Esophagus muscularis mucosa (tissue), 4 donors: ENCODE data around the gene S100A14. TPM values are rescaled to one million over a fixed set of nuclear protein-coding genes. Genes with fewer than 3 reads are reported as not detected.
"Not testable (repeated sequence)": the region's sequence is repeated elsewhere in the genome, so short reads cannot be mapped to it uniquely, and the experiment has no call there.

Experiments
- DNase-seq: peaks from one replicate; pipeline ENCODE4 v3.0.0-alpha.2; 2017; ENCODE audit errors: extremely low spot score
- H3K27ac ChIP-seq, 4 donors: fragments of 200-600 bp; sonication (generic); replicated peaks in 1 of 4; 1 replicate in 3 of 4; 2 replicates in 1 of 4; pipeline ENCODE4 v1.5.1; 2016 to 2019; ENCODE audit warnings: mild to moderate bottlenecking in 1 of 4
- H3K27me3 ChIP-seq, 4 donors: fragments of 200-600 bp; sonication (generic); one replicate each; pipeline versions ENCODE4 v1.5.1 to v1.6.0; 2016 to 2019
- H3K36me3 ChIP-seq, 4 donors: fragments of 200-600 bp; sonication (generic); one replicate each; pipeline ENCODE4 v1.5.1; 2016 to 2019
- H3K4me1 ChIP-seq, 4 donors: fragments of 200-600 bp; sonication (generic); one replicate each; pipeline ENCODE4 v1.5.1; 2016 to 2019
- H3K4me3 ChIP-seq, 4 donors: fragments of 200-600 bp; sonication (generic); 1 replicate in 2 of 4; 2 replicates in 2 of 4; pipeline ENCODE4 v1.5.1; 2016 to 2019; ENCODE audit warnings: mild to moderate bottlenecking in 4 of 4, moderate library complexity in 1 of 4
- H3K9me3 ChIP-seq, 4 donors: fragments of 200-600 bp; sonication (generic); 1 replicate in 3 of 4; 2 replicates in 1 of 4; pipeline ENCODE4 v1.5.1; 2016 to 2019
- EP300 ChIP-seq: sonication (generic); formaldehyde crosslinking; IDR thresholded peaks from one replicate; pipeline ENCODE4 v1.6.1; 2017; ENCODE audit warnings: antibody characterized with exemption
- POLR2A ChIP-seq: fragments of 450-650 bp; IDR thresholded peaks from one replicate; pipeline ENCODE4 v1.6.1; 2017; ENCODE audit warnings: antibody characterized with exemption, moderate library complexity, mild to moderate bottlenecking, low read depth
- POLR2AphosphoS5 ChIP-seq, 2 donors: sonication (generic); formaldehyde crosslinking; IDR thresholded peaks; one replicate each; pipeline ENCODE4 v1.6.1; 2017; ENCODE audit warnings: antibody characterized with exemption in 2 of 2
- WGBS: methylation state at CpG from one replicate; pipeline ENCODE4 v1.1.5; 2018; 5-methylcytosine and 5-hydroxymethylcytosine counted together
- intact Hi-C: fragments of 100-400 bp; cut with DNase I; formaldehyde crosslinking; loops from one replicate; pipeline ENCODE4 v1.15.1; 2023
- total RNA-seq, 4 donors: library from RNA; depleted of rRNA; stranded (reverse); fragments of >200 nt; gene quantifications; one replicate each; pipeline versions ENCODE4 v1.1.0 to v1.2.1, GENCODE V29; 2016
- TF ChIP-seq, protein P1 (sequence below), 3 experiments: fragments of 200-600 bp in 2 of 3; fragments of 450-650 bp in 1 of 3; sonication (generic) in 2 of 3; IDR thresholded peaks; one replicate each; pipeline ENCODE4 v1.5.1; 2017 to 2019; ENCODE audit warnings: antibody characterized with exemption in 3 of 3, mild to moderate bottlenecking in 2 of 3, moderate library complexity in 1 of 3

Gene S100A14
- total RNA-seq, 4 donors from 2014 or later: 1.0 TPM; not detected in 3

DNA sequence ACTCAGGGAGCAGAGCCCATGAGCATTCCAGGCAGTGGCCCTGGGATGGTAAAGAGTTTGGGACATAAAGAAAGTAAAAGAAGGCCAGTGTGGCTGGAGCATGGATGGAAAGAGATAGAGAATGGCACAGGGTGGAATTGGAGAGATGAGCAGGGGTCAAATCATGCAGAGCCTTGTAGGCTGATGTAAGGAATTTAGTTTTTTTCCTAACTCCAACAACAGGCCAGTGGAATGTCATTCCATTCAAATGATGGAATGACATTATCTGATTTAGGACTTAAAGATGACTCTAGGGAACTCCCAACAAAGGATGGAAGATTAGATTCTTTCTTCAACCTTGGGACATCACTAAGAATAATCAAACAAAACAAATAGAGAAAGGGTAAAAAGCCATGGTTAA is 37.6 kb downstream of the S100A14 start:
- Histone ChIP-seq H3K4me1 (no peaks in the 10 kb centered on the region), H3K9me3 (no peaks in the 10 kb centered on the region), H3K4me3 (no peak overlapping the region), H3K36me3 (no peaks in the 10 kb centered on the region), H3K27me3 (no peaks in the 10 kb centered on the region), H3K27ac (no peak overlapping the region)
- TF ChIP-seq POLR2AphosphoS5 (IDR thresholded peaks at IDR 0.05): no peak
- no peak for TF ChIP-seq EP300
- TF ChIP-seq, protein P1, sequence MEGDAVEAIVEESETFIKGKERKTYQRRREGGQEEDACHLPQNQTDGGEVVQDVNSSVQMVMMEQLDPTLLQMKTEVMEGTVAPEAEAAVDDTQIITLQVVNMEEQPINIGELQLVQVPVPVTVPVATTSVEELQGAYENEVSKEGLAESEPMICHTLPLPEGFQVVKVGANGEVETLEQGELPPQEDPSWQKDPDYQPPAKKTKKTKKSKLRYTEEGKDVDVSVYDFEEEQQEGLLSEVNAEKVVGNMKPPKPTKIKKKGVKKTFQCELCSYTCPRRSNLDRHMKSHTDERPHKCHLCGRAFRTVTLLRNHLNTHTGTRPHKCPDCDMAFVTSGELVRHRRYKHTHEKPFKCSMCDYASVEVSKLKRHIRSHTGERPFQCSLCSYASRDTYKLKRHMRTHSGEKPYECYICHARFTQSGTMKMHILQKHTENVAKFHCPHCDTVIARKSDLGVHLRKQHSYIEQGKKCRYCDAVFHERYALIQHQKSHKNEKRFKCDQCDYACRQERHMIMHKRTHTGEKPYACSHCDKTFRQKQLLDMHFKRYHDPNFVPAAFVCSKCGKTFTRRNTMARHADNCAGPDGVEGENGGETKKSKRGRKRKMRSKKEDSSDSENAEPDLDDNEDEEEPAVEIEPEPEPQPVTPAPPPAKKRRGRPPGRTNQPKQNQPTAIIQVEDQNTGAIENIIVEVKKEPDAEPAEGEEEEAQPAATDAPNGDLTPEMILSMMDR (IDR thresholded peaks at IDR 0.05): no peak
- no peak for TF ChIP-seq POLR2A
- DNase-seq: no peak
- intact Hi-C loops: loop anchor here (10.0 kb wide), 1 partner anchor 76 kb away; the partner anchor contains the start of gene SNAPIN

DNA sequence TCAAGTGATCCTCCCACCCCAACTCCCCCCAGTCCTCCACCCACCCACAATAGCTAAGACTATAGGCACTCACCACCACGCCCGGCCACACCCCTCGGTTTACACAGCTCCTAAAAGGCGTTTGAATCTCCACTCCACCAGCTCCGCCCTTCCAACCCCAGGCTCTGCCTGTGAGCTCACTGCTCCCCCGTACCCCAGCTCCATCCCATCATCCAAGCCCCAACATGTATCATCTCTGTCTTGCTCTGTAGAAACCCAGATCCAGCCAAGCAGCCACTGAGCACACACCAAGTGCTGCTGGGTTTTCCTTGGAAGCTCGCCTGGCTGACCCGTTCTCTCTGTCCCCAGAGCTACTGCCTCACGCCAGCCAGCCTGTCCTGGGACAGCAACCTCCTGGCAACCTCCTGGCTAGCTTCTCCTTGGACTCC is 38.5 kb downstream of the S100A14 start:
- 68% methylated on average over 9 of the region's 9 CpGs for WGBS
- no peaks in the 10 kb centered on the region for H3K27me3 ChIP-seq
- no peak overlapping the region for H3K4me3 ChIP-seq
- intact Hi-C loops: loop anchor here (10.0 kb wide), 1 partner anchor 77 kb away; the partner anchor contains the start of gene SNAPIN
- DNase-seq: no peak
- no peaks in the 10 kb centered on the region for H3K36me3 ChIP-seq
- TF ChIP-seq EP300 (no peak), POLR2AphosphoS5 (IDR thresholded peaks at IDR 0.05) (no peak), POLR2A (no peak)
- TF ChIP-seq, protein P1 (IDR thresholded peaks at IDR 0.05): no peak
- peaks cover 4 to 7% (median 5%) of the 10 kb centered on the region in 4 donors for H3K4me1 ChIP-seq
- no peaks in the 10 kb centered on the region for H3K9me3 ChIP-seq
- no peak overlapping the region for H3K27ac ChIP-seq

DNA sequence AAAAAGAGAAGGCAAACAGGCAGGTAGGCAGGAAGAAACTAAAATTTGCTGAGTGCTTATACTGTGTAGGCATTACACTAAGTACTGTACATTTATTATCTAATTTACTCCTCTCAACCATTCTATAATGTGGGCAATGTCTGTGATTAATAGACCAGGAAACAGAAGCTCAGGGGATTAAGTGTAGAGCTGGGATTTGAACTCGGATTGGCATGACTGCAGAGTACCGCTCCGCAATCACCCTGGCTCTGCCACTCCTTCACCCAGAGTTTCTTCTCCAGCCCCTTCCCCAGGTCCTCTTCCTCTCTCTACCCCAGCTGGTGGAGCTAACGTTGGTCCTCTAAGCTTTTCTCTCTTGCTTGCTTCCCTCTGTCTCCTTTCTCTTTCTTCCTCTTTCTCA is 39.0 kb downstream of the S100A14 start:
- intact Hi-C loops: loop anchor here (10.0 kb wide), 1 partner anchor 78 kb away; the partner anchor contains the start of gene SNAPIN
- TF ChIP-seq POLR2AphosphoS5 (IDR thresholded peaks at IDR 0.05) (no peak), EP300 (no peak), POLR2A (no peak)
- TF ChIP-seq, protein P1 (IDR thresholded peaks at IDR 0.05): no peak
- Histone ChIP-seq H3K4me1 (peaks cover 8 to 11% (median 9%) of the 10 kb centered on the region in 4 donors), H3K27me3 (no peaks in the 10 kb centered on the region), H3K36me3 (no peaks in the 10 kb centered on the region), H3K4me3 (no peak overlapping the region), H3K9me3 (no peaks in the 10 kb centered on the region), H3K27ac (no peak overlapping the region)
- 79% methylated on average over 4 of the region's 4 CpGs for WGBS
- DNase-seq: no peak

DNA sequence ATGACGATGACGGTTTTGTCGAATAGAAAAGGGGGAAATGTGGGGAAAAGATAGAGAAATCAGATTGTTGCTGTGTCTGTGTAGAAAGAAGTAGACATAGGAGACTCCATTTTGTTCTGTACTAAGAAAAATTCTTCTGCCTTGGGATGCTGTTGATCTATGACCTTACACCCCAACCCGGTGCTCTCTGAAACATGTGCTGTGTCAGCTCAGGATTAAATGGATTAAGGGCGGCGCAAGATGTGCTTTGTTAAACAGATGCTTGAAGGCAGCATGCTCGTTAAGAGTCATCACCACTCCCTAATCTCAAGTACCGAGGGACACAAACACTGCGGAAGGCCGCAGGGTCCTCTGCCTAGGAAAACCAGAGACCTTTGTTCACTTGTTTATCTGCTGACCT is 40.6 kb downstream of the S100A14 start:
- H3K4me3 ChIP-seq, H3K9me3 ChIP-seq, DNase-seq, H3K27me3 ChIP-seq, H3K27ac ChIP-seq, H3K36me3 ChIP-seq: not testable (repeated sequence)
- peaks cover 8 to 12% (median 10%) of the 10 kb centered on the region in 4 donors for H3K4me1 ChIP-seq
- intact Hi-C loops: loop anchor here (10.0 kb wide), 1 partner anchor 79 kb away; the partner anchor contains the start of gene SNAPIN
- WGBS: 92% methylated on average over 10 of the region's 10 CpGs

DNA sequence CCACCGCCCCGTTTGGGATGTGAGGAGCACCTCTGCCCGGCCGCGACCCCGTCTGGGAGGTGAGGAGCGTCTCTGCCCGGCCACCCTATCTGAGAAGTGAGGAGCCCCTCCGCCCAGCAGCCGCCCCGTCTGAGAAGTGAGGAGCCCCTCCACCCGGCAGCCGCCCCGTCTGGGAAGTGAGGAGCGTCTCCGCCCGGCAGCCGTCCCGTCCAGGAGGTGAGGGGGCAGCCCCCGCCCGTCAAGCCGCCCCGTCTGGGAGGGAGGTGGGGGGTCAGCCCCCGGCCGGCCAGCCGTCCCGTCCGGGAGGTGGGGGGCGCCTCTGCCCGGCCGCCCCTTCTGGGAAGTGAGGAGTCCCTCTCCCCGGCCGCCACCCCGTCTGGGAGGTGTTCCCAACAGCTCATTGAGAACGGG is 41.0 kb downstream of the S100A14 start:
- DNase-seq, H3K9me3 ChIP-seq, H3K27me3 ChIP-seq, H3K27ac ChIP-seq, H3K36me3 ChIP-seq, H3K4me3 ChIP-seq: not testable (repeated sequence)
- intact Hi-C loops: loop anchor here (10.0 kb wide), 1 partner anchor 80 kb away; the partner anchor contains the start of gene SNAPIN
- 94% methylated on average over 27 of the region's 35 CpGs for WGBS
- H3K4me1 ChIP-seq: peaks cover 8 to 12% (median 10%) of the 10 kb centered on the region in 4 donors

DNA sequence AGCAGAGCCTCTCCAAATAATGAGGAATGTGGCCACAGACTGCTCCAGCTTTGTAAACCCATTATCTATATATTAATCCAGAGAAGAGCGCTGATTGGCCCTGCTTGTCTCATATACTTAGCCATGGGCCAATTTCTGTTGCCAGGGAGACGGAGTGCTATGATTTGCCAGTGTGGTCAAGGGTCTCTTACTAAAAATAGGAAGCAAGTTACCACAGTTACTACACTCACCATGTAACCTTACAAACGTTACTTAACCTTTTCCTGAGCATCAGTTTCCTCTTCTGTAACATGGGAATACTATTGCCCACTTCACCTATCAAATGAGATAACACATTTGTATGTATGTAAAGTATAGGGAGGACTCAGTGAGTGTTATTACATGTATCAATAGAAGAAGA is 42.8 kb downstream of the S100A14 start:
- H3K36me3 ChIP-seq: no peaks in the 10 kb centered on the region

More for the DNA sequence above, 42.8 kb downstream of the S100A14 start:
- DNase-seq: no peak
- no peak overlapping the region for H3K4me3 ChIP-seq
- peak overlapping the region; percentile 45 to 63 (median 62) for H3K27ac ChIP-seq
- peaks cover 14 to 21% (median 17%) of the 10 kb centered on the region in 4 donors for H3K4me1 ChIP-seq
- 61% methylated on average over 3 of the region's 3 CpGs for WGBS
- TF ChIP-seq EP300 (no peak), POLR2A (no peak), POLR2AphosphoS5 (IDR thresholded peaks at IDR 0.05) (no peak)
- TF ChIP-seq, protein P1 (IDR thresholded peaks at IDR 0.05): no peak
- intact Hi-C loops: loop anchor here (5.0 to 10.0 kb wide), 3 partner anchors 44 to 174 kb away; partner anchors contain the start of genes S100A14 and SNAPIN
- H3K27me3 ChIP-seq: no peaks in the 10 kb centered on the region
- H3K9me3 ChIP-seq: no peaks in the 10 kb centered on the region
